ENCODE measurements around the gene DACH2.

DACH2 gene

DNA sequence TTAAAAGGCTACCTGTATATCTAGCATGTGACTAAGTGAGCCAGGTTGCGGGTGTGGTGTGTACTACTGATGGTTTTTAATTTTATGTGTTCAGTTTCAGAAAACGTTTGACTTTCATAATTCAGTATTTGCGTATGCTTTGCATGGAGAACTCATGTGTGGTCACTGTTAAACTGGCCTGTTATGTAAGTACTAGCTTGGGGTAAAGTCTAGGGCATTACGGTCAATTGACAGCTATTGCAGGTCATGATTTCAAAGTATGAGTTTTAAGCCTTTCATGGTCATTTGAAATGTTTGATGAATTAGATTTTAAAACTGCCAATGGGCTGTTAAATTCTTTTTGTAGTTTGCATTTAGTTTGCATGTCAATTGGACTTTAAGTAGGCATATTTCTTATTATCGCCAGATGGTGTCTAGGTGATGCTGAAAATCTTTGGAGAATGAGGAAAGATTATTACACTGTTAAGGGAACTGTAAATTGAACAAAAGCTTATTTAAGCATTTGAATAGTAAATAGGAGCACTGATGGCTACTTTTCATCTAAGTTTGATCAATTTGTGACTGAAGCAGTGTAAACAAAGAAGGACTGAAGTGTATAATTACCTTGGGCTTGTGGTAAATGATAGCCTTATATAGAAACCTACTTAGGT lies 563.4 kb downstream of the DACH2 start:
- Histone ChIP-seq H3K9me3 (ENCODE audit: low read length) (no peaks in the 10 kb centered on the region), H3K27ac (ENCODE audit: low read depth, low read length, poor library complexity, severe bottlenecking) (no peak overlapping the region), H3F3A (ENCODE audit: insufficient read depth, low read length) (no peaks in the 10 kb centered on the region), H3K36me3 (ENCODE audit: insufficient read depth, low read length) (no peaks in the 10 kb centered on the region), H3K4me1 (ENCODE audit: insufficient read depth, low read length, severe bottlenecking) (no peaks in the 10 kb centered on the region), H3K4me2 (ENCODE audit: low read length) (no peak overlapping the region), H3K9ac (ENCODE audit: low read length) (no peak overlapping the region), H4K20me1 (ENCODE audit: insufficient read depth, low read length) (no peaks in the 10 kb centered on the region), H3K4me3 (ENCODE audit: low read depth, low read length, poor library complexity, severe bottlenecking) (no peak overlapping the region), H3K9me2 (ENCODE audit: low read depth, low read length) (no peaks in the 10 kb centered on the region), H2AFZ (ENCODE audit: low read length) (no peak overlapping the region), H3K27me3 (ENCODE audit: insufficient read depth, low read length) (no peaks in the 10 kb centered on the region), H3K79me2 (ENCODE audit: insufficient read depth, low read length) (no peaks in the 10 kb centered on the region)
- TF ChIP-seq, protein P1, sequence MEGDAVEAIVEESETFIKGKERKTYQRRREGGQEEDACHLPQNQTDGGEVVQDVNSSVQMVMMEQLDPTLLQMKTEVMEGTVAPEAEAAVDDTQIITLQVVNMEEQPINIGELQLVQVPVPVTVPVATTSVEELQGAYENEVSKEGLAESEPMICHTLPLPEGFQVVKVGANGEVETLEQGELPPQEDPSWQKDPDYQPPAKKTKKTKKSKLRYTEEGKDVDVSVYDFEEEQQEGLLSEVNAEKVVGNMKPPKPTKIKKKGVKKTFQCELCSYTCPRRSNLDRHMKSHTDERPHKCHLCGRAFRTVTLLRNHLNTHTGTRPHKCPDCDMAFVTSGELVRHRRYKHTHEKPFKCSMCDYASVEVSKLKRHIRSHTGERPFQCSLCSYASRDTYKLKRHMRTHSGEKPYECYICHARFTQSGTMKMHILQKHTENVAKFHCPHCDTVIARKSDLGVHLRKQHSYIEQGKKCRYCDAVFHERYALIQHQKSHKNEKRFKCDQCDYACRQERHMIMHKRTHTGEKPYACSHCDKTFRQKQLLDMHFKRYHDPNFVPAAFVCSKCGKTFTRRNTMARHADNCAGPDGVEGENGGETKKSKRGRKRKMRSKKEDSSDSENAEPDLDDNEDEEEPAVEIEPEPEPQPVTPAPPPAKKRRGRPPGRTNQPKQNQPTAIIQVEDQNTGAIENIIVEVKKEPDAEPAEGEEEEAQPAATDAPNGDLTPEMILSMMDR (IDR thresholded peaks at IDR 0.05; ENCODE audit: low read length), result no peak
- TF ChIP-seq EZH2 (IDR thresholded peaks at IDR 0.05; ENCODE audit: borderline replicate concordance, low read length), result no peak

DNA sequence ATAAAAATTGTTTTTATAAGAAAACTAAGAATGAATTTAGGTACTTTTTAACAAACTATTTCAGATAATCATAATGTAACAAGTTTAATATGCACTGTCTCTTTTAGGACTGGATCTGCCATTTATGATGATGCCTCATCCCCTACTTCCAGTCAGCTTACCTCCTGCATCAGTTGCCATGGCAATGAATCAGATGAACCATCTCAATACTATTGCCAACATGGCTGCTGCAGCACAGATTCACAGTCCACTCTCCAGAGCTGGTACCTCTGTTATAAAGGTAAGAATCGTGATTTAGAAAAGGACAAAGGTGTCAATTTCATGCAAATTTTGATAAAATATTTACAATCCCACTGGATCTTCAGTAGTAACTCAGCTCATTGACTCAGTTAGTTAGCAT lies 566.2 kb downstream of the DACH2 start:
- Histone ChIP-seq H3K36me3 (ENCODE audit: insufficient read depth, low read length) (no peaks in the 10 kb centered on the region), H3F3A (ENCODE audit: insufficient read depth, low read length) (no peaks in the 10 kb centered on the region), H2AFZ (ENCODE audit: low read length) (no peak overlapping the region), H3K9ac (ENCODE audit: low read length) (no peak overlapping the region), H3K27ac (ENCODE audit: low read depth, low read length, poor library complexity, severe bottlenecking) (no peak overlapping the region), H3K27me3 (ENCODE audit: insufficient read depth, low read length) (no peaks in the 10 kb centered on the region), H3K9me3 (ENCODE audit: low read length) (no peaks in the 10 kb centered on the region), H3K4me2 (ENCODE audit: low read length) (no peak overlapping the region), H3K4me1 (ENCODE audit: insufficient read depth, low read length, severe bottlenecking) (no peaks in the 10 kb centered on the region), H3K79me2 (ENCODE audit: insufficient read depth, low read length) (no peaks in the 10 kb centered on the region), H4K20me1 (ENCODE audit: insufficient read depth, low read length) (no peaks in the 10 kb centered on the region), H3K9me2 (ENCODE audit: low read depth, low read length) (no peaks in the 10 kb centered on the region), H3K4me3 (ENCODE audit: low read depth, low read length, poor library complexity, severe bottlenecking) (no peak overlapping the region)
- no peak for TF ChIP-seq EZH2 (IDR thresholded peaks at IDR 0.05; ENCODE audit: borderline replicate concordance, low read length)
- TF ChIP-seq, protein P1 (IDR thresholded peaks at IDR 0.05; ENCODE audit: low read length), result no peak

DNA sequence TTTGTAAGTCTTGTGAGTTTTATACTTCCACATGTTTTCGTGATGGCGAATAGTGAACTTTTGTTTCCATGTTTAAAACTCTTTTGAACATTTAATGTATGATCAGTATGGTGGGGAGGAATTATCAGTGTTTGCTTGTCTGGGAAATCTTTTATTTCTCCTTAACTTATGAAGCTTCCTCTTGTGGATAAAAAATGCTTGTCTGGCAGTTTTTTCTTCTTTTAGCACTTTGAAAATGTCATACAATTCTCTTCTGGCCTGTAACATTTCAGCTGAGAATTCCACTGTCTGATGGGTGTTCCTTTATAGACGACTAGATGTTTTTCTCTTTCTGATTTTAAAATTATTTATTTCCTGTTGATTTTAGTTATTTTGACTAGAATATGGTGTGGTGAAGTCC lies 576.0 kb downstream of the DACH2 start:
- no peak overlapping the region for H3K4me2 ChIP-seq (ENCODE audit: low read length)
- H4K20me1 ChIP-seq (ENCODE audit: insufficient read depth, low read length), result no peaks in the 10 kb centered on the region
- TF ChIP-seq, protein P1 (IDR thresholded peaks at IDR 0.05; ENCODE audit: low read length), result no peak
- no peak for TF ChIP-seq EZH2 (IDR thresholded peaks at IDR 0.05; ENCODE audit: borderline replicate concordance, low read length)
- H3K4me3 ChIP-seq (ENCODE audit: low read depth, low read length, poor library complexity, severe bottlenecking), result no peak overlapping the region
- H3K9ac ChIP-seq (ENCODE audit: low read length), result no peak overlapping the region
- H3F3A ChIP-seq (ENCODE audit: insufficient read depth, low read length), result no peaks in the 10 kb centered on the region
- H3K27me3 ChIP-seq (ENCODE audit: insufficient read depth, low read length), result no peaks in the 10 kb centered on the region
- H3K27ac ChIP-seq (ENCODE audit: low read depth, low read length, poor library complexity, severe bottlenecking), result no peak overlapping the region
- H3K9me2 ChIP-seq (ENCODE audit: low read depth, low read length), result no peaks in the 10 kb centered on the region
- H3K9me3 ChIP-seq (ENCODE audit: low read length), result no peaks in the 10 kb centered on the region
- H2AFZ ChIP-seq (ENCODE audit: low read length), result no peak overlapping the region
- H3K36me3 ChIP-seq (ENCODE audit: insufficient read depth, low read length), result no peaks in the 10 kb centered on the region
- H3K79me2 ChIP-seq (ENCODE audit: insufficient read depth, low read length), result no peaks in the 10 kb centered on the region
- H3K4me1 ChIP-seq (ENCODE audit: insufficient read depth, low read length, severe bottlenecking), result no peaks in the 10 kb centered on the region

Data from OCI-LY1 (cell line).